MM.1S (cell line): ENCODE measurements around the gene ZNF680.

Experiments
- DNase-seq: peaks from one replicate; pipeline ENCODE4 v3.0.0-alpha.2; 2015
- H2AFZ ChIP-seq: fragments of 300-600 bp; sonication (generic); 2 replicates; pipeline ENCODE4 v1.6.0; 2016; ENCODE audit warnings: antibody characterized with exemption, low read length
- H3F3A ChIP-seq: fragments of 300-600 bp; sonication (generic); 2 replicates; pipeline ENCODE4 v1.6.1; 2016; ENCODE audit warnings: mild to moderate bottlenecking, antibody characterized with exemption, low read length, moderate library complexity, mixed read lengths; ENCODE audit not compliant: insufficient read depth
- H3K27ac ChIP-seq: fragments of 300-600 bp; sonication (generic); 2 replicates; pipeline ENCODE4 v1.5.1; 2016; ENCODE audit warnings: mild to moderate bottlenecking, low read length
- H3K27me3 ChIP-seq: fragments of 300-600 bp; sonication (generic); replicated peaks from 2 replicates; pipeline ENCODE4 v1.6.0; 2016; ENCODE audit warnings: low read length; ENCODE audit not compliant: insufficient read depth
- H3K36me3 ChIP-seq: fragments of 300-600 bp; sonication (generic); replicated peaks from 2 replicates; pipeline ENCODE4 v1.6.1; 2016; ENCODE audit warnings: mild to moderate bottlenecking, low read length, mixed read lengths; ENCODE audit not compliant: insufficient read depth
- H3K4me1 ChIP-seq: fragments of 300-600 bp; sonication (generic); 2 replicates; pipeline ENCODE4 v1.6.1; 2016; ENCODE audit warnings: low read length, mixed read lengths
- H3K4me2 ChIP-seq: fragments of 300-600 bp; sonication (generic); 2 replicates; pipeline ENCODE4 v1.6.0; 2016; ENCODE audit warnings: low read depth, low read length
- H3K4me3 ChIP-seq: fragments of 300-600 bp; sonication (generic); 2 replicates; pipeline ENCODE4 v1.5.1; 2016; ENCODE audit warnings: low read length, mixed read lengths
- H3K79me2 ChIP-seq: fragments of 300-600 bp; sonication (generic); 2 replicates; pipeline ENCODE4 v1.6.1; 2016; ENCODE audit warnings: mixed run types, low read length, mixed read lengths
- H3K9ac ChIP-seq: fragments of 300-600 bp; sonication (generic); 2 replicates; pipeline ENCODE4 v1.6.1; 2016; ENCODE audit warnings: low read length, mixed read lengths
- H3K9me2 ChIP-seq: fragments of 300-600 bp; sonication (generic); replicated peaks from 2 replicates; pipeline ENCODE4 v1.6.1; 2016; ENCODE audit warnings: mild to moderate bottlenecking, low read length, mixed read lengths; ENCODE audit not compliant: insufficient read depth
- H3K9me3 ChIP-seq: fragments of 300-600 bp; sonication (generic); replicated peaks from 2 replicates; pipeline ENCODE4 v1.6.1; 2016; ENCODE audit warnings: mild to moderate bottlenecking, low read length, mixed read lengths; ENCODE audit not compliant: insufficient read depth
- H4K20me1 ChIP-seq: fragments of 300-600 bp; sonication (generic); 2 replicates; pipeline ENCODE4 v1.6.1; 2016; ENCODE audit warnings: mild to moderate bottlenecking, low read length, moderate library complexity, mixed read lengths; ENCODE audit not compliant: insufficient read depth
- CTCF ChIP-seq: fragments of 300-600 bp; sonication (generic); IDR thresholded peaks from 2 replicates; pipeline ENCODE4 v1.5.1; 2016; ENCODE audit warnings: antibody characterized with exemption, low read length, mixed read lengths
- EZH2 ChIP-seq: fragments of 300-600 bp; sonication (generic); optimal IDR thresholded peaks from 2 replicates; pipeline ENCODE3; 2017; ENCODE audit warnings: low read depth, mild to moderate bottlenecking, antibody characterized with exemption, low read length, mixed read lengths
- EZH2phosphoT487 ChIP-seq: fragments of 300-600 bp; sonication (generic); IDR thresholded peaks from 2 replicates; pipeline ENCODE4 v1.6.1; 2018; ENCODE audit warnings: antibody characterized with exemption, low read length

ZNF680 gene

GRCh38 chr7:64610997-64611396, 48.1 kb upstream of the ZNF680 start:
- H3K4me1 ChIP-seq = no peaks in the 10 kb centered on the region
- TF ChIP-seq EZH2phosphoT487 = no peak
- no peak for TF ChIP-seq EZH2
- TF ChIP-seq CTCF = no peak
- no peak overlapping the region for H3K4me3 ChIP-seq
- H3K27ac ChIP-seq = no peak overlapping the region
- no peaks in the 10 kb centered on the region for H3K79me2 ChIP-seq
- no peaks in the 10 kb centered on the region for H3K9me2 ChIP-seq
- no peak overlapping the region for H2AFZ ChIP-seq
- no peaks in the 10 kb centered on the region for H3K36me3 ChIP-seq
- no peaks in the 10 kb centered on the region for H3K9me3 ChIP-seq
- no peak overlapping the region for H3K9ac ChIP-seq
- no peaks in the 10 kb centered on the region for H3K27me3 ChIP-seq
- DNase-seq = no peak
- no peaks in the 10 kb centered on the region for H4K20me1 ChIP-seq
- H3K4me2 ChIP-seq = no peak overlapping the region
- no peaks in the 10 kb centered on the region for H3F3A ChIP-seq

DNA sequence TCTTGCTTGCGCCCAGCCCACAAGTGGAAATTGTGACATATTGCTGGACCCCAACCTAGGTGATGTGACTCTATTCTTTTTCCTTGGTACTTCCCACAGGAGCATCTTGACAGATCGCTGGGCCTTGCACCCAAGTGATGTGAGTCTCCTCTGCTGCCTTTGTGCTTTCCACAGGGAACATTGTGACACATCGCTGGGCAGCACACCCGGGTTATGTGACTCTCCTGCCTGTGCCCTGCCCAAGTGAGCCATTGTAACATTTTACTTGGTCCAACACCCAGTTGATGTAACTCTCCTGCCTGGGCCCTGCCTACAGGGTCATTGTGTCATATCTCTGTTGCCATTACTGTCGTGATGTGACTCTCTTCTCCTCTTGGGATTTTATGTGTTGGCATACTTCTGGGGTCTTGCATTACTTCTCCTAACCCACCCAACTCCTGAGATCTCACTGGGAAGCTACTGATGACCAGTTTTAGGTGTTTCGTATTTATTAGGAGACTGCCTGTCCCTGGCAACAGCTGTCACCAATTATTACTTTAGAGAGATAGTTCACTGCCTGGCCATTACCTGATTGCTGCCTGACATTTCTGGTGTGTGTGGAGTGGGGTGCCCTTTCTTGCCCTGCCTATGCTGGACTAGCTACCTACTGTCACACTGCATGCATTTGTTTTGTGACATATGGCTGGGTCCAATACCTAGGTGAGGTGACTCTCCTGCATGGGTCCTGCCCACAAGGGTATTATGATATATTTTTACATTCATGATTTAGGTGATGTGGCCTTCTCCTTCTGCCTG, 45.4 kb upstream of the ZNF680 start:
- H3K79me2 ChIP-seq = no peaks in the 10 kb centered on the region
- no peaks in the 10 kb centered on the region for H3K4me1 ChIP-seq
- no peaks in the 10 kb centered on the region for H3K36me3 ChIP-seq
- no peaks in the 10 kb centered on the region for H4K20me1 ChIP-seq
- no peak overlapping the region for H2AFZ ChIP-seq
- H3K9me2 ChIP-seq = no peaks in the 10 kb centered on the region
- no peaks in the 10 kb centered on the region for H3F3A ChIP-seq
- no peak for DNase-seq
- no peak overlapping the region for H3K4me2 ChIP-seq
- TF ChIP-seq EZH2phosphoT487 (no peak), EZH2 (no peak), CTCF (no peak)
- no peak overlapping the region for H3K27ac ChIP-seq
- H3K9me3 ChIP-seq = no peaks in the 10 kb centered on the region
- H3K9ac ChIP-seq = no peak overlapping the region
- H3K27me3 ChIP-seq = no peaks in the 10 kb centered on the region
- no peak overlapping the region for H3K4me3 ChIP-seq

- Histone ChIP-seq H3K9me2 (no peaks in the 10 kb centered on the region), H3K27me3 (no peaks in the 10 kb centered on the region), H3F3A (no peaks in the 10 kb centered on the region), H3K4me3 (no peak overlapping the region), H3K79me2 (no peaks in the 10 kb centered on the region), H3K9me3 (no peaks in the 10 kb centered on the region), H3K36me3 (no peaks in the 10 kb centered on the region), H3K27ac (no peak overlapping the region), H3K4me2 (no peak overlapping the region), H3K9ac (no peak overlapping the region), H2AFZ (no peak overlapping the region), H3K4me1 (no peaks in the 10 kb centered on the region), H4K20me1 (no peaks in the 10 kb centered on the region)
- DNase-seq = no peak
- TF ChIP-seq CTCF (no peak), EZH2 (no peak), EZH2phosphoT487 (no peak)
Measured at GRCh38 chr7:64606385-64606784, 43.5 kb upstream of the ZNF680 start.
